ENCODE data around the gene RGS10.
"Not testable (repeated sequence)": the region's sequence is repeated elsewhere in the genome, so short reads cannot be mapped to it uniquely, and the experiment has no call there.

Gene RGS10

DNA sequence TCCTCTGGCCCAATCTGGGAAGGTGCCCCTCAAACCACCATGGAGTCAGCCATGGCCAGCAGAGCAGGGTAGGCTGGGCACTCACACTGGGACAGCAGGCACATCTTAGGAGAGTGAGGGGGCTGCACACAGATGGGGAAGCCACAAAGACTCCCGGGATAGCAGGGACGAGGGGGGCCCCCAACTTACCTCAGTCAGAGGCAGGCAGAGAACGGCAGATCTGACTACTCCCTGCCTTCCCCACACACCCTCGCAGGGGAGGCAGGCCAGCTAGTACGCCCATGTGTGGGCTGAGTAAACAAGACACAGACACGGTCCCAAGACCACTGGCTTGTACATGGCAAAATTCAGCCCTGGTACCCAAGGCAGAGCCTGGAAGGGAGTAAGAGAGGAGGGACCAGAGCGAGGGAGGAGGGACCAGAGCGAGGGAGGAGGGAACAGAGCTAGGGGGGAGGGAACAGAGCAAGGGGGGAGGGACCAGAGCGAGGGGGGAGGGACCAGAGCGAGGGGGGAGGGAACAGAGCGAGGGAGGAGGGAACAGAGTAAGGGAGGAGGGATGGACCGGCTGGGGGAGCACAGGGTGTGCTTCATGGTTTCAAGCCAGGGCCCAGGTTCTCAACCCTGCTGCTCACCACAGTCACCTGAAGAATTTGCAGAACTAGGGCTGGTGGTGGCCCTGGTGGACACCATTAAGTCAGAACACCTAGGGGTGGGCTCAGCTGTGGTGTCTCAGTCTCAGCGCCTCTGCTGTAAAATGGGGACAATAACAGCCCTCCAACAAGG, 73.8 kb downstream of the RGS10 start:
- DNase-seq (ENCODE audit: low read depth): no peak

DNA sequence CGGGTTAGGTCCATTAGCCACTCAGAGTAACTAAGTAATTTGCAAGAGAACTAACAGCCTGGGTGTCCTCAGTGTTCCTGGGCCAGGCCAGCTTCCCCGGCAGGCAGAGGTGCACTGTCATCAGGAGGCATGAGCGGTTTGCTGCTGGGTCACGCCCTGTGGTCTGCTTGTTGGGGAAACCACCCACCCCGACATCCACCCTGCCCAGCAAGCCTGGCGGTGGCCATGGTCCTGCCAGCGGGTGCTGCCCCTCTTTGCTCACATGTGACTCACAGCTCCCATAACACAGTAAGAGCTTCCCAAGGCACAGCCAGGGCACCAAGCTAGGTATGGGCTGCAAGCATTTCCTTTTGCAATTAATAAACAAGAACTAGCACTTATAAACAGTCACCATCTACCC, 75.9 kb downstream of the RGS10 start:
- no peak for DNase-seq (ENCODE audit: low read depth)

DNA sequence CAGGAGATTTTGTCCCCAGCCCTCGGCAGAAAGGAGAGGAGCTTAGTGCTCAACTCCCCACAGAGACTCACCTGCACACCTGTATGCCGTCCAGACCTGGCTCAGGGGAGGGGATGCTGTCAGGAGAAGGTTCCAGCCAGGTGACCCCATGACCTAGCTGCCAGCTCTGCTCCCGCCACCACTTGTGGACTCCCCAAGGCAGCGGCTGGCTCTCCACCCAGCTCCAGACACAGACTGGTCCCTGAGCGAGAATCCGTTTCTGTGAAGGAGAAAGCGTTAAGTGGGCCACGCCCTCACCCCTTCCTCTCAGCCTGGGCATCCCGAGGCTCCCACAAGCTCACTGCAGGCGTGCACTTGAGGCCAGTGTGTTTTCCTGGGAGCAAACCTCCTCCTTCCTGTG, 76.4 kb downstream of the RGS10 start:
- no peak for DNase-seq (ENCODE audit: low read depth)

DNA sequence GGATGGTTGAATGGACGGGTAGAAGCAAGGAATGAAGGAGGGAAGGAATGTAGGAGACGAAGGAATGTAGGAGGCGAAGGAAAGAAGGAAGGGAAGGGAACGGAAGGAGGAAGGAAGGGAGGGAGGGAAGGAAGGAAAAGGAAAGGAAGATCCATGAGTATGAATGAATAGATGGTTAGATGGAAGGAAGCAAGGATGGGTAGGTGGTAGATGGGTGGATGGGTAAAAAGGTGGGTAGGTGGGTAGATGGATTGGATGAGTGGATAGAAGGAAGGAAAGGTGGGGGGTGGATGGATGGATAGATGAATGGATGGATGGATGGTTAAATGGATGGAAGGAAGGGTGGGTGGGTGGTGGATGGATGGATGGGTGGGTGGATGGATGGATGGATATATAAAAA, 77.4 kb downstream of the RGS10 start:
- no peak for DNase-seq (ENCODE audit: low read depth)

DNA sequence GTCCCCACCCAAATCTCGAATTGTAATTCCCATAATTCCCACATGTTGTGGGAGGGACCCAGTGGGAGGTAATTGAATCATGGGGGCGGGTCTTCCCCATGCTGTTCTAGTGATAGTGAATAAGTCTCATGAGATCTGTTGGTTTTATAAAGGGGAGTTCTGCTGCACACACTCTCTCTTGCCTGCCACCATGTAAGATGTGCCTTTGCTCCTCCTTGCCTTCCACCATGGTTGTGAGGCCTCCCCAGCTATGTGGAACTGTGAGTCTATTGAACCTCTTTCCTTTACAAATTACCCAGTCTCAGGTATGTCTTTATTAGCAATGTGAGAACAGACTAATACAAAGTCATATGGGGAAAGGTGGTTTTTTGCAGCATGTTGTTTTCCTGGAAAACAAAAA, 79.3 kb downstream of the RGS10 start:
- not testable (repeated sequence) for DNase-seq (ENCODE audit: low read depth)

DNA sequence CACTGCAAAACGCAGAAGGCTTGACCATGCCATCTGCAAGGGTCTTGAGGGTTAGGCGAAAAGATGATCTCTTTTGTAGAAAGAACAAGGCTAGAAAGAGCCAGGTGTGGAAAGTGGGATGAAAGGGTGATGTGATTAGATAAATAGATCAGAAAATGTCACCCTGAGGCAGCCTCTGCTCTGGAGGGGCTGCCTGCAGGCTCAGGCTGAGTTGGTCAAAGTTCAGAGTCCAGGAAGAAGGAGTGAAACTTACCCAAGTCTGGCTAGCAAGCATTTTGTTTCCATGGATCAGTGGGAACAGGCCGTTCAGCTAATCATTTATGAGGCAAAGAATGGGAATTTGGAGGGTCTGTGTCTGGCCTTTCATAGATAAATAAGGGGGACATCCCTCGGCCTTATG, 79.7 kb downstream of the RGS10 start:
- no peak for DNase-seq (ENCODE audit: low read depth)

DNA sequence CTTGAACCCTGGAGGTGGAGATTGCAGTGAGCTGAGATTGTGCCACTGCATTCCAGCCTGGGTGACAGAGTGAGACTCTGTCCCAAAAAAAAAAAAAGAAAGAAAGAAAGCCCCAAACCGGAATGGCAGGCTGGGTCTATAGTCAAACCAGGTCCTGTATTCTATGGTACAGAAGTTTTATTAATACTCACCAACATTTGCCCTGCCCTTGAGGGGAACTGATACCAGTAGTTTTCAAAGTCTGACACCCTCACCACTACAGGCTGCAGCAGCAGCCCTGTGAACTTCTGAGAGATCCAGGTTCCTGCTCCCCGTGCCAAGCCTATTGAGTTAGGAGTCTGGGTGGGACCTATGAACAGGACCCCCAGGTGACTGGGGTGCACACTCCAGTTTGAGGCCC, 80.6 kb downstream of the RGS10 start:
- DNase-seq (ENCODE audit: low read depth): no peak

DNA sequence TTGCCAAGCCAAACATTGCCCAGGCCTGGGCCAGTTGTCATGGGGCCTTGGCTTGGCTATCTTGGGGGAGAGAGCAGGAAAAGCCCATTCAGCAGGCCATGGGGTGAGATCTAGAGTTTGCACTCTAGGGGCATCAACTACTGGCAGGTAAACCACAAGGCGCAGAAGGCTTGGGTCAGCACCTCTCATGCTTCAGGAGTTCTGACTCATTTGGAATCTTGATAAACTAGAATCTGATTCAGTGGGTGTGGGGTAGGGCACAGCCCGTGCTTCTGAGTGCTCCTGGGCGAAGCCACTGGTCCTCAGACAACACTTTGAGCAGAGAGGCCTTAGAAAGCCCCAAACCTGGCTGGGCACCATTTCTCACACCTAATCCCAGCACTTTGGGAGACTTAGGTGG, 81.1 kb downstream of the RGS10 start:
- DNase-seq (ENCODE audit: low read depth): no peak

DNA sequence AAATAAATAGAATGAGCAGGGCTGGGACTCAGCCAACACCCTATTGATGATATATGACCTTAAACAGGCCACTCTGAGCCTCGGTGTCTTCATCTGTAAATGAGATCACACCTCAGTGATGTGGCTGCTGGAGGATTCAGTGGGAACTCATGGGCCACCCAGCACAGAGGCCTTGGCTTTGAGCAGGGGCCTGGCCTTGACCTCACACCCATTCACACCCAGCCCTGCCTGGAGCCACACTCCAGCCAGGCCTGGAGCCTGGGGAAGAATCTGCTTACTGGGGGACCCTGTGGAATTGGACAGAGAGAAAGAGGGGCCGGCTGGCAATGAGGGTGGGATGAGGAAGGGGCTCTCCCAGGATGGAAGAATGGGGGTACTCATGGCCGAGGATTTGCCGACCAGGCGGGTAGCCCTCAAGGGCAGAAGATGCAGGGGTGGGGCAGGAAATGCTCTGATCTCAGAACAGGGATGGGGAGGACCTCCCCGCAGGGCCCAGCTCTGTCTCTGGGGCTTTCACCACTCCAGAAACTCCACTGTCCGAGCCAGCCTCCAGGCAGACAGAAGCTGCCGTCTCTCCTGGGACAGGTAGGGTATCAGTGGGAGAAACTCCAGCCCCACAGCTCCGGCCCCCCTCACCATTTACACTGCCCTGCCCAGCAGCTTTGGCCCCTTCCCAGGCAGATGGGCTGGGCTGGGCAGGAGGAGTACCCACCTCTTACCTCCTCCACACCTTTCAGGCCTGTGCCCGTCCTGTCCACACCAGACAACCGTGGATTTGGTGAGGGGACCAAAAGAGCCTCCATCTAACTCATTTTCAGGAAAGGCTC, 81.9 kb downstream of the RGS10 start:
- no peak for DNase-seq (ENCODE audit: low read depth)

DNA sequence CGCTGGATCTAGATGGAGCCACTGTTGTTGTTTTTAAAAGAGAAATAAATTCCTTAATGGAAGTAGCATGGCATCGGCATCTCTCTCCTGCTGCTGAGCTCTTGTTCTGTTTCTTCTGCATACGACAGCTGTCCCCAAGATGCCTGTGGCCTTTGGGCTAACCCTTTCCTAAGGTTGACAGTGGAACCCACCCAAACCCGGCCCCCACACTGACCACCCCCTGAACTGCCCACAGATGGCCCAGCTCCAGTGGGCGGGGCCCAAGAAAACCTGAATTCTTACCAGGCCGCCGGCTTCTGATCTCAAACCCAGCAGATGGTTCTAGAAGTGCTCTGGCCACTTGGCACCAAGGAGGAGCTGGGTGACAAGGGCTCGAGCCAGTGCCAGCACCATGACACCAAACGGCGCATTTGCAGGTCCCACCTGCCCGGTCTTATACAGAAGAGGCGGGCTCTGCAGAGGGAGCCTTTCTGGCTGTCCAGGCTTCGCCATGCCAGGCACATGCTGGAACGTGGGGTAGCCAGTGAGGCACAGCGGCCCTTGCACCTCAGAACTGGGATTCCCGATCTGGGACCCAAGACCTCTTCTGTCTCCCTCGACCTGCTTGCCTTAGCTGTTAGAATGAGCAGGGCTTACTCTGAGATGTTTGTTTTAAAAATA, 82.7 kb downstream of the RGS10 start:
- no peak for DNase-seq (ENCODE audit: low read depth)

DNA sequence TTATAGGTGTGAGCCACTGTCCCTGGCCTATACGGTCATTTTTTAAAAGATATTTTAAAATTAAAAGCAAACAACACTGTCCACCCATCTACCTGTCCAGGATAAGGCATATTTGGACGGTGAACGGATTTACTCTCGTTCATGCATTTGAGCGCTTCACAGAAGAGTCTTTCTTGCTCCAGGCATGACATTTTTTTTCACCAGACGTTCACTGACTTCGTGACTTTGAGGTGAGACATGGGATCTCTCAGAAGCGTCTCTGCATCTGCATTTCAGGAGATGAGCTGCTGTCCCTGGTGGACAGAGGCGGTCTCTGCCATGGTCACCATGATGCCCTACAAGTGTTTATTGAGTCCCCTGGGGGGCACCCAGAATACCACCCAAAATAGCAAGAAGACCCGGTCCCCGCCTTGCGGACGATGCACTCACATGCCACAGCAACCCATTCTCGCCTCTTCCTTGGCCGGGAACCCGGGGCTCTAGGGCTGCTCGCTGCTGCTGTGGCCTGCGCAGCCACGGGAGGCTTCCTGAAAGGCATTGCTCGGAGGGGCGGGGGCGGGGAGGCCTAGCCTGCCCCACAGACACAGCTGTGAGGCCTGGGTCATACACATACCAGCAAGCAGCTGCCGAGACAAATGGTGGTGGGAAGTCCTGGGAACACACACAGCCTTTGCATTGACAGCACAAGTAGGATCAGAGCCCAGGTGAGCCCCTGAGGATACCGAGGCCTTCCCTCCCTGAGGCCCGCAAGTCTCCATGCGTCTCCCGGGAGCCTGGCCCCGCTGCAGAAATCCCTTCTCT, 84.4 kb downstream of the RGS10 start:
- DNase-seq (ENCODE audit: low read depth): no peak

DNA sequence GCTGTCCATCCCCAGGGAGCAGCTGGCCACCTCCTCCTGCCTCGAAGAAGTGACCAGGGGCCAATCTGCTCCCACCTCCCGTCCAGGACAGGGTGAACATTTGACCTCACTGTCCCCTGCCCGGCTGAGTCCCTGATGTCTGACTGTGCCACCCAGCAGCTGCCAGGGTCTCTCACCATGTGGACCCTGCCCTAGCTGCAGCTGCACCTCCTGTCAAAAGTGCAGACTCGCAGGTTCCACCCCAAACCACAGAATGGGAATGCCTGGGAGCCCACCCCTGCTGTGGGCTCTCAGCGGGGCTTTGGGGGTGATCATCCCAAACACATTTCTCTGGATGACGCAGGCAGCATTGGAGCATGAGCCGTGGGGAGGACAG, 86.1 kb downstream of the RGS10 start:
- DNase-seq (ENCODE audit: low read depth): no peak

DNA sequence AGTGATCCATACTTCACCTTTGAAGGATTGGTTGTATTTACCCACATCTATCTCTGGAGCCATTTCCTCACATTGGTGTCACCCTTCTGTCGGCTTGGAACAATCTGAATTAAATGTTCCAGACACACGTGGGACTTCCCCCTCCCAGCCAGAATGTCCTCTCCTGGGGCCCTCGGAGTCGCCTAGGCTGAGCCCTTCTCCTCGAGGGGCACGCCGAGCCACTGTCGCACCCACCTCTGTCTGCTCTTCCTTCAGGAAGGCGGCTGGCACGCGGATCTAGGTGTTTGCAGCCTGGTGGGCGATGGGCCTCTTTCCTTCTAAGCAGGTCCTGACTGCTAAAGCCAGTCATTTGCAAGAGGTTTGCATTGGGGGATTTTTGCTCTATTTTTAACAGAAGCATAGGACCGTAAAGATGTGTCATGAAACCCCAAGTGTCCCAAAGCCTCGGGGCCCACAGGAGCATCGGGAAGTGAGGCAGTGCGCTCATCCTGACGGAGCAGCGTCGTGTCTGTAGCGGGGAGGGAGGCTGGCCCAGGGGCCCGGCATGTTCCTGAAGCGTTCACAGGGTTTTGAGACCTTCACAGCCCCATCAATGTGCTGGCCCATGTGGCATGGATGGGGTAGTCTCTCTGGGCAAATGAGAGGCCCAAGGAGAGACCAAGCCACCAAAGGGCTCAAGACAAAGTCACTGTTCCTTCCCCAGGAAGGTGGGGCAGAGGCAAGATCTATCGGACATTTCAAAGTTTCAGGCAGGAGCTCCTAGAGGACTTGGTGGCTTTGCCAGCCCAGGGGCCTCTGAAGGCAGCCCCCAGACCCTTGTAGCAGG, 86.7 kb downstream of the RGS10 start:
- DNase-seq (ENCODE audit: low read depth): no peak

DNA sequence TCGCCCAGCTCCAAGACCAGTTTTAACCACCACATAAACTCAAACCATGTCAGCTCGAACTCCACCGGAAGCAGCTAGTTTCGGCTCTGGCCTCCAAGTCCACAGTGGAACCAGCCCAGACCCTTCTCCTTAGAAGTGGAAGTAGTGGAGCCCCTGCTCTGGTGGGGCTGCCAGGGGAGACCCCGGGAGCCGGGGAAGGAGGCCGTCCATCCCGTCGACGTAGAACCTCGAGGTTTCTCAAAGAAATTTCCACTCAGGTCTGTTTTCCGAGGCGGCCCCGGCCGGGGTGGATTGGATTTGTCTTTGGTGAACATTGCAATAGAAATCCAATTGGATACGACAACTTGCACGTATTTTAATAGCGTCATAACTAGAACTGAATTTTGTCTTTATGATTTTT, 87.5 kb downstream of the RGS10 start:
- DNase-seq (ENCODE audit: low read depth): no peak

DNA sequence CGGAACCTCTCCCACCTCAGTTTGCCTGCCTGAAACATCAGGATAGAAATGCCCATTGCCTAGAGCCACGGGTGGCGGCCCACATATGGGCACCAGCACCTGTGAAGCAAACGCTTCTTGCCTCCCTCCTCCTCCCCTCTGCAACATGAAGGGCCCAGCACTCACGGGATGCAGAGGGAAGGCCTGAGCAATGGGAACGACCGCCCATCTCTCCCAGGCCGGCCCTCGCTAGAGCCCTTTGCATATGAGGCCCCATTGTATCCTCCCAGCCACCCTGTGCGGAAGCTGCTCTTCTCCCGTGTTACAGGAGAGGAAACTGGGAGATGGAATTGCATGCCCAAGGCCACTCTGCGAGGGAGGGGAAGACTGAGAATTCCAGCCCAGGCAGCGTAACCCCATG, 88.2 kb downstream of the RGS10 start:
- no peak for DNase-seq (ENCODE audit: low read depth)

DNA sequence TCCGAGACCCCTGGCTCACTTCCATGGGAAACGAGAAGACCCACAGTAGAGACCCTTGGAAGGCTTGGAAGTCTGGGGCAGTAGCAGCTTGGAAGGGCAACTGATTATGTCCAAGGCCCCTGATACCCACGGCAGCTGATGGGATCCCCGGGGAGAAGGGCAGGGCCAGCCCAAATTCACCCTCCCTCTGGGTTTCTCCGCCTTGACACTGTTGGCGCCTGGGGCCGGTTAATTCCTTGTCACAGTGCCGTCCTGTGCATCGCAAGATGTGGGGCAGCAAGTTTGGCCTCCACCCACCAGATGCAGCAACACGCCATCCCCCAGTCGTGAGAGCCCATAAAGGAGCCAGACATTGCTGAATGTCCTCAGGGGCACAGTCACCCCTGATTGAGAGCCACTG, 89.2 kb downstream of the RGS10 start:
- no peak for DNase-seq (ENCODE audit: low read depth)

DNA sequence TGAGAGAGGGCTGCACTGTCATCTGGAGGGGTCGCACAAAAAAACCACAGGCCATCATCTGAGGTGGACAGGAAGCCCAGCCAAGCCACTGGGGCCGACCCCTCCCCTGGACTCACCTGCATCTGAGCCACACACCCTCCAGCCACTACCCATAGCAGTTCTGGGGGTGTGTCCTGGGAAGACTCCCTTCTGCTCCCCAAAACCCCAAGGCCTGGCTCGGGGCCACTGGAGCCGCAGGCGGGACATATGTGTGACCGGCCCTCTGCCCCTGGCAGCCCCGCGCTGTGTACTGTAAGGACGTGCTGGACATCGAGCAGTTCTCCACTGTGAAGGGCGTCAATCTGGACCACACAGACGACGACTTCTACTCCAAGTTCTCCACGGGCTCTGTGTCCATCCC, 90.1 kb downstream of the RGS10 start:
- DNase-seq (ENCODE audit: low read depth): no peak

DNA sequence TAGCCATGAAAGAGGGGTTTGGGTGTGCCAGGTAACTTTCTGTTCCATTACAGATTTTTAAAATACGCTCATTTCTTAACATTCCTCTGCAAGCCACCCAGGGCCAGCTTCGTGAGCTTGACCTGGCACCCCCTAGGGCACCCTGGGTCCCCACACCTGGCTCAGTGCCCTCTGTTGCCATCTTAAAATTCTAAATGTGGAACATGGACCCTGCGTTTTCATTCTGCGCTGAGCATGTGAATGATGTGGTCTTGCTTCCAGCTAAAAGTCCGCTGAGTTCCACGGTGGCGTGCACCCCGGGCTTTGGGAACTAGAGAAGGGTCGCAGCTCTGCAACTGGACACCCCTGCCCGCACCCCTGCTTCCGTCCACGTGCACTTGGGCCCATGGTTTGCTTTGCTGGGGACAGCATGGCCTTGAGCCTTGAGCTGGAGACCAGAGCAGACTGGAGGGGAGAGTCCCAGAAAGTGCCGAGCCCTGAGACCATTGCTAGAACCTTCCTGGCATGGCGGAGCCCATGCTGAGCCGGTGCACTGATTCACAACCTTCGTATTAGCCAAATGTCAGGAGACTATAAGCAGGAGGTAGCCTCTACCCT, 91.1 kb downstream of the RGS10 start:
- DNase-seq (ENCODE audit: low read depth): no peak

DNA sequence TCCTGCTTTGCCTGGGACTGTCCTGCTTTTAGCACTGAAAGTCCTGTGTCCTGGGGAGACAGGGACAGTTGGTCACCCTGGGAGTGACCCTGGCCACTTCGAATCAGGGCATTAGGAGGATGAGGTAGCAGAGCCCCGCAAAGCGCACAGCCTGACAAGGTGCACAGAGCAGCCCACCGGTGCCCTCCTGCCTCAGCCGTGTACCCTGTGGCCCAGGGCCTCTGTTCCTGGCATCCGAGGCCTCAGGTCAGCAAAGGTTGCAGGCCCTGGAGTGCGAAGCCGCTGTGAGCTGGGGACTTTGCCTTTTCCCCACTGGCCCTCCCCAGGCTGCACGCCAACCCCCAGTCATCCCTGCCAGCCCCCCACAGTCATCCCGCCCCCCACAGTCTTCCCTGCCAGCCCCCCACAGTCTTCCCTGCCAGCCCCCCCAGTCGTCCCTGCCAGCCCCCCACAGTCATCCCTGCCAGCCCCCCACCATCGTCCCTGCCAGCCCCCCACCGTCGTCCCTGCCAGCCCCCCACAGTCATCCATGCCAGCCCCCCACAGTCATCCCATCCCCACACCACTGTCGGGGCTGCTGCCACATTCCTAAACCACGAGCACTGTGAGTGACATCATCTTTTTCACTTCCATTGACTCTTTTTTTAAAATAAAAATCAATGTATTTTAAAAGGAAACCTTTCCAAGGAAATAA, 91.8 kb downstream of the RGS10 start:
- no peak for DNase-seq (ENCODE audit: low read depth)
